Dedifferentiated amniotic fluid mesenchymal stem cell (primary cell): Measurements from ENCODE around the gene F11R.
"Not testable (repeated sequence)": the region's sequence is repeated elsewhere in the genome, so short reads cannot be mapped to it uniquely, and the experiment has no call there.

Experiments used
- DNase-seq: peaks from one replicate; pipeline ENCODE4 v3.0.0-alpha.2; 2016; ENCODE audit errors: extremely low spot score

The F11R gene

GRCh38 chr1:161020509-161021164 lies at the start of gene F11R:
Gene F11R (minus strand): TSS chr1:161021152. CDS start chr1:161021073, 79 bp downstream.
- DNase-seq, result no peak

- DNase-seq, result no peak
Measured at GRCh38 chr1:161069731-161070270, 48.8 kb upstream of the F11R start, which contains the start of gene ARHGAP30. Gene ARHGAP30 (minus strand): TSS chr1:161069891. CDS start chr1:161069624, 267 bp downstream.

GRCh38 chr1:161069241-161069640 lies 48.3 kb upstream of the F11R start:
- DNase-seq, result no peak

GRCh38 chr1:161068306-161069234 lies 47.6 kb upstream of the F11R start:
- DNase-seq, result no peak

- no peak for DNase-seq
Measured at GRCh38 chr1:161066694-161067093, 45.7 kb upstream of the F11R start.

- not testable (repeated sequence) for DNase-seq
Measured at GRCh38 chr1:161065681-161066080, 44.7 kb upstream of the F11R start.

GRCh38 chr1:161063936-161064335 lies 43.0 kb upstream of the F11R start:
- not testable (repeated sequence) for DNase-seq

GRCh38 chr1:161061419-161061818 lies 40.5 kb upstream of the F11R start:
- DNase-seq, result no peak

- DNase-seq, result no peak
Measured at GRCh38 chr1:161059293-161059692, 38.3 kb upstream of the F11R start.

GRCh38 chr1:161054805-161055204 lies 33.9 kb upstream of the F11R start:
- no peak for DNase-seq

- no peak for DNase-seq
Measured at GRCh38 chr1:161054232-161054631, 33.3 kb upstream of the F11R start.

GRCh38 chr1:161052899-161053298 lies 31.9 kb upstream of the F11R start:
- DNase-seq, result no peak

- DNase-seq, result no peak
Measured at GRCh38 chr1:161051219-161051618, 30.3 kb upstream of the F11R start.

GRCh38 chr1:161048949-161049722 lies 28.2 kb upstream of the F11R start:
- no peak for DNase-seq

GRCh38 chr1:161047436-161048420 lies 26.8 kb upstream of the F11R start:
- DNase-seq, result no peak

- no peak for DNase-seq
Measured at GRCh38 chr1:161046605-161047228, 25.8 kb upstream of the F11R start.

GRCh38 chr1:161045736-161046604 lies 25.0 kb upstream of the F11R start, which contains the start of gene USF1:
Gene USF1 (minus strand): TSS chr1:161045977. CDS start chr1:161043275, 2,702 bp downstream.
- peak; percentile 95 for DNase-seq

GRCh38 chr1:161044908-161045735 lies 24.2 kb upstream of the F11R start:
- peak; percentile 47 for DNase-seq
